Muscle of leg (tissue), 16 donors: ENCODE measurements around the gene FEV. TPM values are rescaled to one million over a fixed set of nuclear protein-coding genes. Genes with fewer than 3 reads are reported as not detected.

ENCODE experiments used
- DNase-seq: peaks from one replicate; pipeline ENCODE4 v3.0.0; 2013
- H3K27ac ChIP-seq: one replicate; pipeline ENCODE4 v1.5.1; 2013; ENCODE audit warnings: mild to moderate bottlenecking, low read length, control low read depth
- H3K27me3 ChIP-seq: one replicate; pipeline ENCODE4 v1.6.1; 2013; ENCODE audit warnings: low read length; ENCODE audit not compliant: control insufficient read depth, insufficient read depth
- H3K36me3 ChIP-seq: one replicate; pipeline ENCODE4 v1.6.1; 2013; ENCODE audit warnings: low read length; ENCODE audit not compliant: control insufficient read depth, insufficient read depth
- H3K4me1 ChIP-seq: one replicate; pipeline ENCODE4 v1.6.1; 2013; ENCODE audit warnings: low read length; ENCODE audit not compliant: control insufficient read depth, insufficient read depth
- H3K4me3 ChIP-seq: one replicate; pipeline ENCODE4 v1.5.1; 2013; ENCODE audit warnings: low read length, control low read depth
- H3K9me3 ChIP-seq: replicated peaks from 2 replicates; pipeline ENCODE4 v1.6.1; 2013; ENCODE audit warnings: low read depth, low read length; ENCODE audit not compliant: control insufficient read depth
- WGBS: methylation state at CpG from one replicate; pipeline ENCODE4 v1.1.5; 2013; ENCODE audit warnings: missing lambda C conversion rate; ENCODE audit not compliant: insufficient coverage; 5-methylcytosine and 5-hydroxymethylcytosine counted together
- long read RNA-seq, 11 donors: transcript quantifications; one replicate each; lab custom pipeline, GENCODE V29; 2026
- polyA plus RNA-seq, 8 donors: library from polyadenylated mRNA; unstranded; fragments of 120-200 nt; gene quantifications; one replicate each; pipeline versions ENCODE4 v1.2.1 to v1.2.3, GENCODE V29; 2013; ENCODE audit warnings: inconsistent platforms in 1 of 8, low replicate concordance in 1 of 8; ENCODE audit not compliant: insufficient read length in 8 of 8, insufficient read depth in 1 of 8
- total RNA-seq: library from RNA; stranded (reverse); fragments of 120-200 nt; gene quantifications from one replicate; pipeline ENCODE4 v1.2.4, GENCODE V29; 2013

Gene FEV
- total RNA-seq (not detected), polyA plus RNA-seq (under 1 TPM in 5 of 8 donors, not detected in 3; 0.08 to 0.62 (median 0.40) TPM)
- long read RNA-seq, donor 1: 0 reads
- long read RNA-seq, donor 2: 0 reads
- long read RNA-seq, donor 3: 0 reads
- long read RNA-seq, donor 4: 0 reads
- long read RNA-seq, donor 5: 0 reads
- long read RNA-seq, donor 6: 0 reads
- long read RNA-seq, donor 7: 0 reads
- long read RNA-seq, donor 8, partial matches to known transcripts: 0 of 1 reads
- long read RNA-seq, donor 8, other reads (novel, unspliced or antisense): 0 of 1 reads
- long read RNA-seq, donor 9: 0 reads
- long read RNA-seq, donor 10: 0 reads
- long read RNA-seq, donor 11: 0 reads

DNA sequence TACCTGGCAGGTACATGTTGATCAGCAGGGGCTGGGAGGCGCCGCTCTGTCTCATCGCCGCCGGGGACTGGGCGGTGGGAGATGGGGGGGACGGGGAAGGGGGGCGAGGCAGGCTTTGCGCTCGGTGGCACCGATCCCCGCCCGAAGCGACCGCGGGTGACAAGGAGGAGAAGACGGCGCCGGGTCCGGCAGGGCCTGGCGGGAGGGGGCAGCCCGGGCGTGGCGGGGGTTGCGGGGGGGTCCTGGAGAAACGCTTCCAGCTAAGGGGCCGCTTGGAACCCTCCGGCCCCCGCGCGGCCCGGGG, at the start of gene FEV:
TSS of gene FEV (minus strand) at position 164 of the 304 bp plus-strand sequence. CDS start at position 55, 109 bp downstream.
- no peak for DNase-seq
- peaks cover 39% of the 10 kb centered on the region for H3K4me1 ChIP-seq

DNA sequence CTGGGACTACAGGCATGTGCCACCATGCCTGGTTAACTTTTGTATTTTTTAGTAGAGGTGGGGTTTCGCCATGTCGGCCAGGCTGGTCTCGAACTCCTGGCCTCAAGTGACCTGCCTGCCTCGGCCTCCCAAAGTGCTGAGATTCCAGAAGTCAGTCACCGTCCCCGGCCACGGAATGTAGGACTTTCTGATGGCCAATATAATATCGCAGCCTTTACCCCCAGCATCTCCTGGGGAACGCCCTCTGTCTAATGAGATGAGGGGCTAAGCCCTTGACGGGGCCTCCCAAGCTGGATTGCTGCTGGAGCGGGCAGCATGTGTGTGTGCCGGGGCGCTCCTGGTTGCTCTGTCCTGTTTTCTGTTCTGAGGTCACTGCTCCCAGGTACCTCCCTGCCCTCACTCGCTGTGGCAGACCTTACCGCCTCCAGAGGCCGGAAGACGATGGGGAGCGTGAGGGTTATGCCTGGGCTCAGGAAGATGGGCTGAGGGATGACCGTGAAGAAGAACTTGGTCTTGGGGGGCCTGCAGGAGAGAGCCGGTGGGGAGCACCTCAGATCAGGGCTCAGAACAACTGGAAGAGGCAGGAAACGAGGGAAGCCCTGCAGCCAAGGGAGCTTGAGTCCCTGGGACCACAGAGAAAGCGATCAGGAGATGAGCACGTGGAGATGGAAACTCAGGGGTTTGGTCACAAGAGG, 47.2 kb upstream of the FEV start:
- H3K9me3 ChIP-seq: no peaks in the 10 kb centered on the region
- no peak overlapping the region for H3K27ac ChIP-seq
- no peak for DNase-seq
- WGBS: 78% methylated on average over 21 of the region's 23 CpGs
- H3K36me3 ChIP-seq: no peaks in the 10 kb centered on the region
- no peaks in the 10 kb centered on the region for H3K4me1 ChIP-seq
- H3K4me3 ChIP-seq: no peak overlapping the region
- H3K27me3 ChIP-seq: peaks cover 24% of the 10 kb centered on the region

More for the DNA sequence above, at the start of gene FEV:
- H3K27ac ChIP-seq: no peak within 1 kb of the TSS
- H3K4me3 ChIP-seq: no peak within 1 kb of the TSS
- H3K36me3 ChIP-seq: no peaks in the 10 kb centered on the region
- H3K27me3 ChIP-seq: peaks cover 96% of the 10 kb centered on the region
- 1% methylated on average over 28 of the region's 32 CpGs for WGBS
- H3K9me3 ChIP-seq: no peaks in the 10 kb centered on the region

DNA sequence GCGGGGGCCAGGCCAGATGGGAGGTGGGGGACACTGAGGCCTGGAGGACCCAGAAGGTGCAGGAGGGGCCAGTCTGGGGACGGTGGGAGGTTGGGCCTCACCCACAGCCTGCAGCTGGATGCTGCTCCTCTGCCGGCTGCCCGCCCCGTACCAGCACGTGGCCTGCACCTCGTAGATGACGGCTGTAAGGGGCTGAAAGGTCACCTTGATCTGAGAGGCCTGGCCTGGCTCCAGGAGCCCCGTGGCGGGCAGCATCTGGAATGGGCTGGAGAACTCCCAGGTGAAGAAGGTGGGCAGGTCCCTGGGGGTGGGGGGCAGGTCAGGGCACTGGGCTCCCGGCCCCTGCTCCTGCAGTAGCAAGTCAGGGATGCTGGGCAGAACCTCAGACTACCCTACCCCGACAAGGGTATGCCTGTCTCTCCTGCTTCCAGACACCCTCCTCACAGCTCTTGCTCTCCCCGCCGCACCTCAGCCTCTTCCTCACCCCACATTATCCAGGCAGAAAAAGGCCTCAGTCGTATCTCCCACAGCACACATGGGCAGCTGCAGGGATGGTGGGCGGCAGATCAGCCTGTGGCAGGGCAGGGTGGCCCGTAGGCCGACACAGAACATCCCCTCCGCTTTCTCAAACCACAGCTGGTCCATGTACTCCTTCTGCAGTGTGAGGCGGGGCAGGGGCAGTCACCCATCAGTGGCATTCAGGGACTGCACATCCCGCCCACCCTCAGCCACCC, 46.2 kb upstream of the FEV start:
- Histone ChIP-seq H3K27ac (no peak overlapping the region), H3K27me3 (peaks cover 27% of the 10 kb centered on the region), H3K9me3 (no peaks in the 10 kb centered on the region), H3K4me3 (no peak overlapping the region), H3K36me3 (no peaks in the 10 kb centered on the region), H3K4me1 (no peaks in the 10 kb centered on the region)
- 71% methylated on average over 18 of the region's 21 CpGs for WGBS
- DNase-seq: no peak

DNA sequence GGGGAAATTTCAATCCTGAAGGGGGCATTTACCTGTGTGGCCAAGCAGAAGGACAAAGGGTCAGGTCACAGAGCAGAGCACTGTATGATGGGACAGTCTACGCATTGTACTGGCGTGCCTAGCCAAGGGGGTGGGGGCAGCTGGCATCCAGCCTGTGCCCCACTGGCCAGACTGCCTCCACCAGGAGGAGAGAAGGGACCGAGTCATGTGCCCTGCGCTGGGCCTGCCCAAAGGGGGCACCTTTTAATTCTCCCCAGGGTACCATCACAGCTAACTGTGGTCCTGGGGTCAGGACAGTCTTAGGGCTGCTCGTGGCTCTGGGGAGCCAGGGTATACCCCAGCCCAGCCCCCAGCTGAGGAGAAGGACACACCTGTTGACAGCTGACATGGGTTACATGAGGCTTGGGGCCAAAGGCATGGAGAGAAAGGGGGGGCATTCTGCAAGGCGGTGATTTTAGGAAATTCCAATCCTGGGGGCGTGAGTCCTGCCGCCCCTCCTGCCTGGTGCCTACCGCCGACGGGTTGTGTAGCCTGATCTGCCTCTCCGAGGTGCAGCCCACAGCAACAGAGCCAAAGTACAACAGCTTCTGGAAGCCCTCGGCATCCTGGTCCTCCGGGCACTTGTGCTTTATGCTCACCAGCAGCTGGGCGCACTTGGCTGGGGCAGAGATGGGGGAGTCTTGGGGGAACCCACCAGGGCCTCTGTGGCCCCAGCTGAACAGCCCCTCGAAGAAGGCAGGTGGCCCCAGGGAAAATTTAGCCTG, 45.4 kb upstream of the FEV start:
- 68% methylated on average over 15 of the region's 16 CpGs for WGBS
- peaks cover 29% of the 10 kb centered on the region for H3K27me3 ChIP-seq
- no peak overlapping the region for H3K27ac ChIP-seq
- no peak overlapping the region for H3K4me3 ChIP-seq
- no peak for DNase-seq
- no peaks in the 10 kb centered on the region for H3K4me1 ChIP-seq
- H3K9me3 ChIP-seq: no peaks in the 10 kb centered on the region
- H3K36me3 ChIP-seq: no peaks in the 10 kb centered on the region

DNA sequence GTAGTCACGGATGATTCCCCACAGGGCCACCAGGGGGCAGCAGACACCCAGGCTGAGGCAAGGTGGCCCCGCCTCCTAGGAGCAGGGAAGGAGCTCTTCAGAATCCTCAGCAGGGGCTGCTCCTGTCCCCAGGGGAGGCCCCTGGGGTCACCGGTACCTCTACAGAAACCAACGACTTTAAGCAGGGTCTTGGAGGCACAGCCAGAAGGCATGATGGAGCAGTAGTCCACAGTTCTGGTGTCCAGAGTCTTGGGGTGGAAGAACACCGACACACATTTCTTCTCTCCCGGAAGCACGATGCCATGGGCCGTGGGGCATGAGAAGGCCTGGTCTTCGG, 44.8 kb upstream of the FEV start:
- Histone ChIP-seq H3K27ac (no peak overlapping the region), H3K27me3 (peaks cover 29% of the 10 kb centered on the region), H3K4me1 (no peaks in the 10 kb centered on the region), H3K36me3 (no peaks in the 10 kb centered on the region), H3K9me3 (no peaks in the 10 kb centered on the region), H3K4me3 (no peak overlapping the region)
- WGBS: 63% methylated on average over 7 of the region's 9 CpGs
- peak; percentile 68 for DNase-seq

DNA sequence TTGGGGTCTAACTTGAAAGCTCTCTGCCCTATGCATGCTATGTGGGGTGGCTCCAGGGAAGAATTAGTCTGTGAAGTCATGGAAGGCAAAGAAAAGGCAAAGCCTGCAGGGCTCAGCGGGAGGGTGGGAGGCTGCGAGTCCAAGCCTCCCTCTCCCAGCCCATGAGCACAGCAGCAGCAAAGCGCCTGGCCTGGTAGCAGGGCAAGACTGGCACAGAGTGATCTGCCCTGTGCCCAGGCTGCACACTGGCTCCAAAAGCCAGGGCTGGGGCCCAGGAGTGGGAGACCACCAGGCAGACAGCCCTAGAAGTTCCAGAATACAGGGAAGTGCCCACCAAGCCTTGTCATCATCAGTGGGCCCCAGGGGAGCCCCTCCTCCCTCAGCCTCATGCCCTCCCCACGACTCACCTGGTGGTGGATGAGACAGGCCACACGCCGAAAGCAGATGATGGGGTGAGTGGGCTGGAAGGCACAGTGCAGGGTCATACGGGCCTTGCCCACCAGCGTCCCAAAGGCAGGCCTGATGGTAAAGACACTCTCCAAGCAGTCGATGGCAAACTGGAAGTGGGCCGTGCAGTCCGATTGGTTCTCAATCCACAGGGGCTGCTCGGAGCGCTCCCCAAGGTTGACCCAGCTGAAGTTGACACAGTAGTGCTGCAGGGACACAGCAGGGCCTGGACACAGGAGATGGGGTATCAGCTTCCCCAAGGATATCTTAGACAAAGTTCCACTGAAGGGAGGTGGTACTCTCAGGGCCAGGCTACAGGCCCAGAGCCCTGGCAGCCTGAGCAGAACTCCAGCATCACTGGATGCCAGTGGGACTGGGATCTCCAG, 44.2 kb upstream of the FEV start:
- Histone ChIP-seq H3K4me3 (no peak overlapping the region), H3K36me3 (no peaks in the 10 kb centered on the region), H3K4me1 (no peaks in the 10 kb centered on the region), H3K9me3 (no peaks in the 10 kb centered on the region), H3K27me3 (peaks cover 29% of the 10 kb centered on the region), H3K27ac (no peak overlapping the region)
- no peak for DNase-seq
- WGBS: 72% methylated on average over 10 of the region's 13 CpGs

DNA sequence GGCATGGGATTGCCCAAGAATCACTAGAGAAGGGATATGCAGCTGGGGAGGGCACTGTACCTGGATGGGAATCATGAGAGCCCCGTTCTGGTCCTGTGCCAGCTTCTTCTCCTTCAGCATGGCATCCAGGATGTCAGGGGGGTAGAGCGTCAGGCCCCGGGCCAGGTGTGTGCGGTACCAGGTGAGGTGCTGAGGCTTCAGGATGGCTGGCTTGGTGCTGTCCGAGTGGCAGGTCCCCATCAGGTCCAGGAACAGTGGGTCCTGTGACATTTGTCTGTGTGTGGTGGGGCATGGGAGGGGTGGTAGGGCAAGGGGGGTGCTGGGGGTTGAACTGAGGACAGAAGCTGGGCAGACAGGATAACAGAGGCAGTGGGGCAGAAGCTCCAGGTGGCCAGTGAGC, 43.2 kb upstream of the FEV start:
- 61% methylated on average over 5 of the region's 5 CpGs for WGBS
- no peaks in the 10 kb centered on the region for H3K4me1 ChIP-seq
- no peaks in the 10 kb centered on the region for H3K36me3 ChIP-seq
- no peak overlapping the region for H3K27ac ChIP-seq
- H3K4me3 ChIP-seq: no peak overlapping the region
- H3K27me3 ChIP-seq: peaks cover 29% of the 10 kb centered on the region
- no peaks in the 10 kb centered on the region for H3K9me3 ChIP-seq
- no peak for DNase-seq

DNA sequence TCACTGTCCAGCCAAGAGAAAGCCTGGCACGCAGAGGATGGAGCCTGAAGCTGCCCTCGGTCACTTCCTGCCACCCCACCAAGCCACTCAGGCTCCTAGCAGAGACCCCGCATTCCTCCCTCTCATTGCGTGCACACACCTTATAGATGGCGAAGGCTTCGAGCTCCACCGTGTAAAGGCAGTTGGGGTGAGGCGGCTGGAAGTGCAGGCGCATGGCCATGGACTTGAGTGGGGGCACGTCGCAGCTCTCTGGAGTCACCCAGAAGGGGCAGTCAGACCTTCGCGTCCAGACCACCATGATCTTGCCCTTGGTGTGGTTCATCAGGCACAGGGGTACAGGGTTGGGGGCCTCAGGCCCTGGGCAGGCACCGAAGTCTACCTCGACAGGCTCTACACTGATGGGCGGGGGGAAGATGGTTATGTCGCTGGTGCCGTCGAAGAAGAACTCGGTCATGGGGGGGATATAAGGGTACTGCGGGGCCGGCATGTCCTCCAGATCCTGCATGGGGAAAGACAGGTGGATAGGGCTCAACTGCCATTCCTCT, 42.6 kb upstream of the FEV start:
- Histone ChIP-seq H3K27me3 (peaks cover 27% of the 10 kb centered on the region), H3K4me1 (no peaks in the 10 kb centered on the region), H3K36me3 (no peaks in the 10 kb centered on the region), H3K9me3 (no peaks in the 10 kb centered on the region), H3K4me3 (no peak overlapping the region), H3K27ac (no peak overlapping the region)
- DNase-seq: no peak
- 89% methylated on average over 20 of the region's 22 CpGs for WGBS

DNA sequence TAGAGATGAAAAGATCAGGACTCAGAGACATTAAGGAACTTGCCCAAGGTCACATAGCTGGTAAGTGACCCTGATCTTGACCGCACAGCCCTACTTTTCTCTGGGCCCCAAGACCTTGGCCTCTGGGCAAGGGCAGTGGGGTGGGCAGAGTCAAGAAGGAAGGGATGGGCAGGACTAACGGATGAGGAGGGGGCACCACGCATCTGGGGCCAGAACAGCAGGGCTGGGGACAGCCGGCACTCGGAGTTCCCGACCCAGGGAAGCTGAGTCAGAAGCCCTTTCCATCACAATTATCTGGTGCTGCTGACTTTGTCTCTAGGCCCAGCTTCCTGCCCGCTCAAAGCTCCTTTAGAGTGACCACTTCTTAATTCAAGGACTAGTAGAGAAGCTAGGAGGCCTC, 42.0 kb upstream of the FEV start:
- Histone ChIP-seq H3K27ac (no peak overlapping the region), H3K9me3 (no peaks in the 10 kb centered on the region), H3K4me1 (no peaks in the 10 kb centered on the region), H3K27me3 (peaks cover 22% of the 10 kb centered on the region), H3K4me3 (no peak overlapping the region), H3K36me3 (no peaks in the 10 kb centered on the region)
- 58% methylated on average over 6 of the region's 7 CpGs for WGBS
- no peak for DNase-seq
